ENCODE data around the gene MMP14.

DNA sequence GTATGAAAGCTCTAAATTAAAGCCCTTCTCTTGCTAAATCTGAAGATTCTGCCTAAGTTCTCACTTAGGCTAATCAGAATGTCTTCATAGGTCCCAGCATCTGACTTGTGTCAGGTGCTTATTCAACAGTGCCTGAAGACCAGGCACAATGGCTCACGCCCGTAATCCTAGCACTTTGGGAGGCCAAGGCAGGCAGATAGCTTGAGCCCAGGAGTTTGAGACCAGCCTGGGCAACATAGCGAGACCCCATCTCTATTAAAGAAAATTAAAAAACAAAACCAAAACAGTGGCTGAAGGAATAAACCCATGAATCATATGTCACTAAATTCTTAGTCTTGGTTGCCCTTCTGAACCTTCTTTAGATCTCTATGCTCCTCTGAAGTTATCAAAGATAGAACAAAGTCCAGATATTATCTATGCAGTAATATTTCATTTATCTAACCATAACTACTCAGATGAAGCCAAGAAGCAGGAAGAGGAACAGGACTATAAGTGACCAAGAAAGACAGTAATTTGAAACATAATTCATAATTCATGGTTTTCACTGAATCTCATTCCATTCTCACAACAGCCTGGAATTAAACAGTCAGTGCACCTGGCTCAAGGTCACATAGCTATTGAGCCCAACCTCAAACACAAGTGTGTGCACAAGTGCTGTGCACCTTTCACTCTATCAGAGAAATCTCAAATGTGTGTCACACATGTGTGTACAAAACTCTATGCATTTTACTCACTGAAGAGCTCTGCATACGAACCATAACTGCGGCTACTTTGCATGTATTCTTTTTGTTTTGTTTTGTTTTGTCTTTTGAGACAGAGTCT, 27.8 kb upstream of the MMP14 start:
- TF ChIP-seq, protein P1, sequence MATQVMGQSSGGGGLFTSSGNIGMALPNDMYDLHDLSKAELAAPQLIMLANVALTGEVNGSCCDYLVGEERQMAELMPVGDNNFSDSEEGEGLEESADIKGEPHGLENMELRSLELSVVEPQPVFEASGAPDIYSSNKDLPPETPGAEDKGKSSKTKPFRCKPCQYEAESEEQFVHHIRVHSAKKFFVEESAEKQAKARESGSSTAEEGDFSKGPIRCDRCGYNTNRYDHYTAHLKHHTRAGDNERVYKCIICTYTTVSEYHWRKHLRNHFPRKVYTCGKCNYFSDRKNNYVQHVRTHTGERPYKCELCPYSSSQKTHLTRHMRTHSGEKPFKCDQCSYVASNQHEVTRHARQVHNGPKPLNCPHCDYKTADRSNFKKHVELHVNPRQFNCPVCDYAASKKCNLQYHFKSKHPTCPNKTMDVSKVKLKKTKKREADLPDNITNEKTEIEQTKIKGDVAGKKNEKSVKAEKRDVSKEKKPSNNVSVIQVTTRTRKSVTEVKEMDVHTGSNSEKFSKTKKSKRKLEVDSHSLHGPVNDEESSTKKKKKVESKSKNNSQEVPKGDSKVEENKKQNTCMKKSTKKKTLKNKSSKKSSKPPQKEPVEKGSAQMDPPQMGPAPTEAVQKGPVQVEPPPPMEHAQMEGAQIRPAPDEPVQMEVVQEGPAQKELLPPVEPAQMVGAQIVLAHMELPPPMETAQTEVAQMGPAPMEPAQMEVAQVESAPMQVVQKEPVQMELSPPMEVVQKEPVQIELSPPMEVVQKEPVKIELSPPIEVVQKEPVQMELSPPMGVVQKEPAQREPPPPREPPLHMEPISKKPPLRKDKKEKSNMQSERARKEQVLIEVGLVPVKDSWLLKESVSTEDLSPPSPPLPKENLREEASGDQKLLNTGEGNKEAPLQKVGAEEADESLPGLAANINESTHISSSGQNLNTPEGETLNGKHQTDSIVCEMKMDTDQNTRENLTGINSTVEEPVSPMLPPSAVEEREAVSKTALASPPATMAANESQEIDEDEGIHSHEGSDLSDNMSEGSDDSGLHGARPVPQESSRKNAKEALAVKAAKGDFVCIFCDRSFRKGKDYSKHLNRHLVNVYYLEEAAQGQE (IDR thresholded peaks at IDR 0.05; ENCODE audit: insufficient read depth in 1 of 2, low read depth in 2 of 2, low read length in 2 of 2), result no peak
- no peak for TF ChIP-seq TAF1 (IDR thresholded peaks at IDR 0.05; ENCODE audit: borderline replicate concordance, insufficient read depth, low read length)

Measured in PFSK-1 (cell line).